Pancreas (tissue), 10 donors: ENCODE data around the gene SPATA16. TPM values are rescaled to one million over a fixed set of nuclear protein-coding genes. Genes with fewer than 3 reads are reported as not detected.
"Not testable (repeated sequence)": the region's sequence is repeated elsewhere in the genome, so short reads cannot be mapped to it uniquely, and the experiment has no call there.

Experiments
- ATAC-seq, 4 donors: fragments of 200-7000 bp; cut with Tn5 transposase; one replicate each; pipeline versions ENCODE4 v1.8.0 to v1.9.1; 2020; ENCODE audit warnings: mild to moderate bottlenecking in 4 of 4, moderate library complexity in 4 of 4
- DNase-seq, 6 donors: peaks; one replicate each; pipeline ENCODE4 v3.0.0-alpha.2; 2020
- FAIRE-seq: peaks from 2 replicates; lab custom pipeline; 2012; peaks lifted over from hg19 to GRCh38; lab: Jason Lieb, UNC
- H3K27ac ChIP-seq, 4 donors: fragments of 200-600 bp; sonication (generic); 1 replicate in 3 of 4; 2 replicates in 1 of 4; pipeline versions ENCODE4 v1.5.0 to v1.8.0; 2020
- H3K27me3 ChIP-seq, 4 donors: fragments of 200-600 bp; one replicate each; pipeline ENCODE4 v1.8.0; 2021
- H3K36me3 ChIP-seq, 3 donors: fragments of 200-600 bp; sonication (generic) in 1 of 3; one replicate each; pipeline versions ENCODE4 v1.5.0 to v1.8.0; 2020 to 2021
- H3K4me1 ChIP-seq, 3 donors: fragments of 200-600 bp; one replicate each; pipeline ENCODE4 v1.8.0; 2021
- H3K4me3 ChIP-seq, 4 donors: fragments of 200-600 bp; sonication (generic) in 2 of 4; one replicate each; pipeline versions ENCODE4 v1.5.0 to v1.8.0; 2020 to 2021
- H3K9me3 ChIP-seq, 4 donors: fragments of 200-600 bp; one replicate each; pipeline ENCODE4 v1.8.0; 2021
- WGBS, 2 donors: extraction: QIAGEN DNeasy Blood & Tissue Kit; methylation state at CpG; one replicate each; pipeline ENCODE4 v1.1.7; 2013; 5-methylcytosine and 5-hydroxymethylcytosine counted together
- intact Hi-C, 3 donors: fragments of 100-400 bp; cut with DNase I; formaldehyde crosslinking; loops; one replicate each; pipeline versions ENCODE4 v1.11.1 to v1.14.2; 2022
- polyA plus RNA-seq, 2 donors: library from polyadenylated mRNA; stranded (reverse); fragments of 200-250 nt; gene quantifications; one replicate each; pipeline ENCODE4 v1.2.3, GENCODE V29; 2013
- total RNA-seq, 6 donors: library from RNA; stranded (reverse); fragmentation: NEBNext Ultra II Directional in 4 of 6; extraction: Animal tissue kit (Norgen Biotek cat#: 25700) in 4 of 6; gene quantifications; one replicate each; pipeline versions ENCODE4 v1.2.1 to v1.2.4, GENCODE V29; 2021 to 2023
- TF ChIP-seq, protein P1 (sequence below), 4 donors: fragments of 200-600 bp; sonication (generic) in 3 of 4; IDR thresholded peaks; one replicate each; pipeline versions ENCODE4 v1.5.0 to v1.8.0; 2021; ENCODE audit warnings: antibody characterized with exemption in 4 of 4
- donor health status: healthy with polysubstance abuse.
- donor health status: DM: no; HTN: no; CAD: no; lungs with moderate emphysema.
- donor health status: DM: no; HTN: no; CAD: no.
- donor health status: control.
- donor health status: control.
- donor health status: Bipolar disorder and iron deficiency.
- donor health status: DM: yes; HTN: yes; CAD: no.
- donor health status: DM: no; HTN: no; CAD: no.
- donor health status: DM: no; HTN: no; CAD: no.
- donor health status: DM: yes; HTN: yes; CAD: no.

Gene SPATA16
- total and polyA plus RNA-seq, 8 donors, result not detected

DNA sequence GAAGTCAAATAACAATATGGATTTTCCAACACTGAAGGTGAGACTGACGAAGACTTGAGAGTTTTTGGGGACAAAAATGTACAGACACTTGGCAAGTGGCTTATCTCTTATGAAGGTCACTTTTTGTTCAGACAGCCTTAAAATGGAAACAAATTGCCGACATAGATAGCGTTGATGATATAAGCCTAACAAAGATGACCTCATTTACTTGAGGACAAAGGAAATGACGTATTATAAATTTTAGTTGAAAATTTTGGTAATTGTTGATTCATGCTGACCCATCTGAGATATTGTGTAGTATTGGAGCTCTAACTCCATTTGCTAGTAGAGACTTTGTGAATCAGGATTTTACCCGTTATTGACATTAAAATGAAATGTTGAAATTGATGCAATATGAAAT, 168.3 kb downstream of the SPATA16 start:
- Histone ChIP-seq H3K27me3 (no peaks in the 10 kb centered on the region), H3K4me3 (no peak overlapping the region), H3K36me3 (no peaks in the 10 kb centered on the region), H3K27ac (no peak overlapping the region), H3K4me1 (no peaks in the 10 kb centered on the region), H3K9me3 (no peaks in the 10 kb centered on the region)
- TF ChIP-seq, protein P1, sequence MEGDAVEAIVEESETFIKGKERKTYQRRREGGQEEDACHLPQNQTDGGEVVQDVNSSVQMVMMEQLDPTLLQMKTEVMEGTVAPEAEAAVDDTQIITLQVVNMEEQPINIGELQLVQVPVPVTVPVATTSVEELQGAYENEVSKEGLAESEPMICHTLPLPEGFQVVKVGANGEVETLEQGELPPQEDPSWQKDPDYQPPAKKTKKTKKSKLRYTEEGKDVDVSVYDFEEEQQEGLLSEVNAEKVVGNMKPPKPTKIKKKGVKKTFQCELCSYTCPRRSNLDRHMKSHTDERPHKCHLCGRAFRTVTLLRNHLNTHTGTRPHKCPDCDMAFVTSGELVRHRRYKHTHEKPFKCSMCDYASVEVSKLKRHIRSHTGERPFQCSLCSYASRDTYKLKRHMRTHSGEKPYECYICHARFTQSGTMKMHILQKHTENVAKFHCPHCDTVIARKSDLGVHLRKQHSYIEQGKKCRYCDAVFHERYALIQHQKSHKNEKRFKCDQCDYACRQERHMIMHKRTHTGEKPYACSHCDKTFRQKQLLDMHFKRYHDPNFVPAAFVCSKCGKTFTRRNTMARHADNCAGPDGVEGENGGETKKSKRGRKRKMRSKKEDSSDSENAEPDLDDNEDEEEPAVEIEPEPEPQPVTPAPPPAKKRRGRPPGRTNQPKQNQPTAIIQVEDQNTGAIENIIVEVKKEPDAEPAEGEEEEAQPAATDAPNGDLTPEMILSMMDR (IDR thresholded peaks at IDR 0.05), result no peak
- ATAC-seq, result no peak
- 63 to 71% methylated on average over 5 of the region's 5 CpGs for WGBS, 2 donors
- intact Hi-C loops, result no loop called here
- DNase-seq, result no peak
- FAIRE-seq, result no peak

DNA sequence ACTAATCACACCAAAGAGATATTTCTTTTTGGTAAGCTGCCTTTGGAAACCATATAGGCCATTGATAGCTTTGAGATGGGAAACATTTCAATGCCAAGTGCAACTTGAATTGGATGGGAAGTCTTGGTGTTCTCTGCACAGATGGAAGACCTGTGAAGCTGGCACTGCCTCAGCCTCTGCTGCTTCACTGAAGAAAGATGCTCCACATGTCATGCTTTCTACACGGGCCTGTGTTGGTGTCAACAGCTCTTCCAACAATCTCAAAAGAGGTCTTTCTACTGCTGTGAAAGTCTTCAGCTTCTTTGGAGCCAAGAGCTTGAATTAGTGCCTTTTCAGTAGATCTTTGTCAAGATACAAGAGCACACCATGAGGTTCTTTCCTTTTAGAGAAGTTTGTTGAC, 169.0 kb downstream of the SPATA16 start:
- no peaks in the 10 kb centered on the region for H3K4me1 ChIP-seq
- TF ChIP-seq, protein P1 (IDR thresholded peaks at IDR 0.05), result no peak
- H3K9me3 ChIP-seq, result no peaks in the 10 kb centered on the region
- H3K4me3 ChIP-seq, result no peak overlapping the region
- no peaks in the 10 kb centered on the region for H3K36me3 ChIP-seq
- FAIRE-seq (no peak), ATAC-seq (no peak), DNase-seq (no peak)
- no peak overlapping the region for H3K27ac ChIP-seq
- 51 to 54% methylated on average over 1 of the region's 1 CpG for WGBS, 2 donors
- intact Hi-C loops, result no loop called here
- no peaks in the 10 kb centered on the region for H3K27me3 ChIP-seq

DNA sequence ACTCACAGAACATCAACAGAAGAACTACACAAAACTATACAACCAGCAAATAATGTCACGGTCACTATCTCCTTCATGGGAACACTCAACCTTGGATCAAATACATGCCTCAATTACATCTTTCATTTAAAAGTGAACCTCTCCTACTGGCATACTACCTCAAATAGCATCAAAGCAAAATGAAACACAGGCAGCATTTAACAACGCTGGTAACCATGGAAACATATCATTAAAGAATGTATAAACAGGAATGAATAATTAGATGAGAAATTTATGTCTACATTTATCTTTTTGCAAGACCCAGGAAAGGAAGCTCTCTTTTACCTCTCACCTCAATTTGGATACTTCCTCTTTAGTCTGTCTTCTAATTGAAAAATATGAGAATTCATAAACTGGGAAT, 172.4 kb downstream of the SPATA16 start:
- H3K4me1 ChIP-seq, result no peaks in the 10 kb centered on the region
- WGBS, 2 donors, result 49 to 65% methylated on average over 2 of the region's 2 CpGs

DNA sequence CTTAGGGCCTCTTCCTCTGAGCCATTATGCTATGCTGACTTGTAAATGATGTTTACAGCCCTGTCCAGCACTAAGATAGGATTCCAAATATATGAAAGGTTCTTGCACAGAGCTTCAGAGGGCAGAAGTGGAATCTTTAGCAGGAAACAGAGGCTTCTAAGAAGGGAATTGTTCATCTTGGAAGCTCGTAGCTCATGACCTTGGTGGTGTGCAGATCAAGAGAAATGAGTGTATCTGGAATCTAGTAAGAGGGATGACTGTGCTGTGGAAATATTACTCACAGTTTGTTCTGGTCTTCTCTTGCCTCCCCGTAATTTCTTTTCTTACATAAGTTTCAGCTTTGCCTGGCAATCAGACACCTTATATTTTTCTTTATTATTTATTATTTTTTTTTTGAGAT, 175.8 kb downstream of the SPATA16 start:
- no peak for DNase-seq
- Histone ChIP-seq H3K4me1 (no peaks in the 10 kb centered on the region), H3K9me3 (no peaks in the 10 kb centered on the region), H3K27ac (no peak overlapping the region), H3K4me3 (no peak overlapping the region), H3K27me3 (no peaks in the 10 kb centered on the region), H3K36me3 (no peaks in the 10 kb centered on the region)
- FAIRE-seq, result no peak
- TF ChIP-seq, protein P1 (IDR thresholded peaks at IDR 0.05), result no peak
- 65 to 68% methylated on average over 2 of the region's 2 CpGs for WGBS, 2 donors
- no peak for ATAC-seq
- intact Hi-C loops, result no loop called here

More for the DNA sequence above, 172.4 kb downstream of the SPATA16 start:
- Histone ChIP-seq H3K27me3 (no peaks in the 10 kb centered on the region), H3K27ac (no peak overlapping the region), H3K9me3 (no peaks in the 10 kb centered on the region), H3K36me3 (no peaks in the 10 kb centered on the region), H3K4me3 (no peak overlapping the region)
- DNase-seq (no peak), FAIRE-seq (no peak), ATAC-seq (no peak)
- TF ChIP-seq, protein P1 (IDR thresholded peaks at IDR 0.05), result no peak
- intact Hi-C loops, result no loop called here

DNA sequence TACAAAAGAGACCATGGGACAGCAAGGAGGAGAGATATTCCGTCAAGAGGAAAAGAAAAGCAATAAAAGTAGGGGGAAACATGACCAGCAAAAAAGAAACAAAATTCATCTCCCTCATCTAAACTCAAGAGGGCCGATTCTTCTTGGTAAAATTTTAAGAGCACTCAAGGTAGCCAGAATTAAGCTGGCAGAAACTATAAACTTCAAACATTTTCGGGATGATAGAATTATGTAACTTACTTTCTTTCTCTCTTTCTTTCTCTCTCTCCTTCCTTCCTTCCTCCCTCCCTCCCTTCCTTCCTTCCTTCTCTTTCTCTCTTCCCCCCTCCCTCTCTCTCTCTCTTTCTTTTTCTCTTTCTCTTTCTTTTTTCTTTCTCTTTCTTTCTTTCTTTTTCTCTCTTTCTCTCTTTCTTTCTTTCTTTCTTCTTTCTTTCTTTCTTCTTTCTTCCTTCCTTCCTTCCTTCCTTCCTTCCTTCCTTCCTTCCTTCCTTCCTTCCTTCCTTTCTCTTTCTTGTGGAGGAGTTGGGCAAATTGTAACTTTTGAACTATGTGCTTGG, 180.3 kb downstream of the SPATA16 start:
- FAIRE-seq, H3K36me3 ChIP-seq, DNase-seq, intact Hi-C loops, H3K9me3 ChIP-seq, H3K27me3 ChIP-seq, H3K27ac ChIP-seq, H3K4me3 ChIP-seq, ATAC-seq, H3K4me1 ChIP-seq: not testable (repeated sequence)
- 67 to 77% methylated on average over 3 of the region's 3 CpGs for WGBS, 2 donors
